Chondrocyte (in vitro differentiated cells): ENCODE results near the gene NPRL2. TPM values are rescaled to one million over a fixed set of nuclear protein-coding genes. Genes with fewer than 3 reads are reported as not detected.
"Not testable (repeated sequence)": the region's sequence is repeated elsewhere in the genome, so short reads cannot be mapped to it uniquely, and the experiment has no call there.

ENCODE experiments used
- DNase-seq: peaks from one replicate; pipeline ENCODE4 v3.0.0; 2021; ENCODE audit warnings: mixed read lengths, low spot score
- H3K27ac Mint-ChIP-seq: one replicate; pipeline ENCODE4 v1.8.0; 2021; ENCODE audit warnings: mild to moderate bottlenecking, moderate library complexity, mixed read lengths; ENCODE audit not compliant: unreplicated experiment
- H3K27me3 Mint-ChIP-seq: 2 replicates; pipeline ENCODE4 v1.8.0; 2021; ENCODE audit warnings: low read depth, mixed read lengths
- H3K36me3 Mint-ChIP-seq: 2 replicates; pipeline ENCODE4 v1.8.0; 2021; ENCODE audit warnings: low read depth, mixed read lengths
- H3K4me1 Mint-ChIP-seq: 2 replicates; pipeline ENCODE4 v1.8.0; 2021; ENCODE audit warnings: low read depth, mild to moderate bottlenecking, mixed read lengths
- H3K4me3 Mint-ChIP-seq: one replicate; pipeline ENCODE4 v1.8.0; 2021; ENCODE audit warnings: mild to moderate bottlenecking, moderate library complexity, mixed read lengths; ENCODE audit not compliant: unreplicated experiment
- H3K9me3 Mint-ChIP-seq: 2 replicates; pipeline ENCODE4 v1.8.0; 2021; ENCODE audit warnings: low read depth, mixed read lengths
- total RNA-seq: library from RNA; stranded (reverse); gene quantifications from 3 replicates; pipeline ENCODE4 v1.2.1, GENCODE V29; 2021
- TF ChIP-seq, protein P1 (sequence below): fragments of 200-600 bp; sonication (generic); IDR thresholded peaks from 2 replicates; pipeline ENCODE4 v1.5.0; 2021; ENCODE audit warnings: antibody characterized with exemption, mild to moderate bottlenecking, moderate library complexity

NPRL2 gene
- total RNA-seq, 1 donor from 2014 or later, result 21.7 TPM

DNA sequence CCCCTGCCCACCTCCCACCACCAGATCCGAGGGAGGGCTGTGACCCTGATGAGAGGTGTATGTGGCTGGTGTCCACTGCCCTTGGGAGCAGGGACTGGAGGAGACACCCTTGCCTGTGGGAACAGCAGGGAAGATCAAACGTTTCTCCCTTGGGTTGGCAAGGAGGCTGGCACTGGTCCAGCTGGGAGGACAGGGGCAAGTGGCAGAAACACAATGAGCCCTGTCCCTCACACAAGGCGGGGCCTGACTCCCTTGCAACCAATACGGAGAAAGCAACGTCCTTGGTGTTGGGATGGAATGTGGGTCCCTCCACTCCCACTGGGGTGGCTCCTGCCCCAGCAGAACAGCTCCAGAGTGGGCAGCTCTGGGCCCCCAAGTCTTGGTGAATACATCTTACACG, 33.3 kb downstream of the NPRL2 start:
- TF ChIP-seq, protein P1, sequence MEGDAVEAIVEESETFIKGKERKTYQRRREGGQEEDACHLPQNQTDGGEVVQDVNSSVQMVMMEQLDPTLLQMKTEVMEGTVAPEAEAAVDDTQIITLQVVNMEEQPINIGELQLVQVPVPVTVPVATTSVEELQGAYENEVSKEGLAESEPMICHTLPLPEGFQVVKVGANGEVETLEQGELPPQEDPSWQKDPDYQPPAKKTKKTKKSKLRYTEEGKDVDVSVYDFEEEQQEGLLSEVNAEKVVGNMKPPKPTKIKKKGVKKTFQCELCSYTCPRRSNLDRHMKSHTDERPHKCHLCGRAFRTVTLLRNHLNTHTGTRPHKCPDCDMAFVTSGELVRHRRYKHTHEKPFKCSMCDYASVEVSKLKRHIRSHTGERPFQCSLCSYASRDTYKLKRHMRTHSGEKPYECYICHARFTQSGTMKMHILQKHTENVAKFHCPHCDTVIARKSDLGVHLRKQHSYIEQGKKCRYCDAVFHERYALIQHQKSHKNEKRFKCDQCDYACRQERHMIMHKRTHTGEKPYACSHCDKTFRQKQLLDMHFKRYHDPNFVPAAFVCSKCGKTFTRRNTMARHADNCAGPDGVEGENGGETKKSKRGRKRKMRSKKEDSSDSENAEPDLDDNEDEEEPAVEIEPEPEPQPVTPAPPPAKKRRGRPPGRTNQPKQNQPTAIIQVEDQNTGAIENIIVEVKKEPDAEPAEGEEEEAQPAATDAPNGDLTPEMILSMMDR, result no peak
- no peaks in the 10 kb centered on the region for H3K27me3 Mint-ChIP-seq
- H3K9me3 Mint-ChIP-seq, result no peaks in the 10 kb centered on the region
- DNase-seq, result no peak
- H3K4me3 Mint-ChIP-seq, result no peak overlapping the region
- no peak overlapping the region for H3K27ac Mint-ChIP-seq
- peaks cover 39% of the 10 kb centered on the region for H3K4me1 Mint-ChIP-seq
- peaks cover 8% of the 10 kb centered on the region for H3K36me3 Mint-ChIP-seq

DNA sequence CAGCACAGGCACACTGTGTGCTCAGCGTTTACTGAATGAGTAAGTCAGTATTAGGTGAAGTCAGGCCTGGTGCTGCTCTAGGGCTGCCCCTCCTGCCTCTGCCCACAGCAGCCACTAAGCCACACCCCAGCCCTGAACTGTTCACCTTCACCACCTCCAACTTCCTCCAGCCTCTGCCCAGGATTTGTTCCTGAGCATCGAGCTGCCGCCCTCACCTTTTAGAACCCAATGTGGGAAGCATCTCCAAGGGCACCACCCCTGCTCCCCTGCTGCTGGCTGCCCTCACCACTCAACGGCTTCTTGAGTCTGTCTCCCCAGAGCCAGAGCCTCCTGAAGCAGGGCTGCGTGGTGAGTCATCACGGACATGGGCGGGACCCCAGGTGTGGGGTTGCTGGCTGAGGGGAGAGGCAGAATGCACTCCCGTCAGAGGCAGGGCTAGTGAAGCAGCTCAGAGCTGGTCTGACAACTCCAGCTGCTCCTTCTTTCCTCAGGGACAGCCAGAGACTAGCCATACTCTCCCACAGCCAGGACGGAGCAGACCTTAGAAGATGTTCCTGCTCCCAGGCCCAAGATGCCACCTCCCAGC, 33.8 kb downstream of the NPRL2 start:
- Mint-ChIP-seq H3K4me1 (peaks cover 38% of the 10 kb centered on the region), H3K4me3 (no peak overlapping the region), H3K36me3 (peaks cover 8% of the 10 kb centered on the region), H3K27ac (no peak overlapping the region), H3K27me3 (no peaks in the 10 kb centered on the region), H3K9me3 (no peaks in the 10 kb centered on the region)
- TF ChIP-seq, protein P1, result no peak
- no peak for DNase-seq

DNA sequence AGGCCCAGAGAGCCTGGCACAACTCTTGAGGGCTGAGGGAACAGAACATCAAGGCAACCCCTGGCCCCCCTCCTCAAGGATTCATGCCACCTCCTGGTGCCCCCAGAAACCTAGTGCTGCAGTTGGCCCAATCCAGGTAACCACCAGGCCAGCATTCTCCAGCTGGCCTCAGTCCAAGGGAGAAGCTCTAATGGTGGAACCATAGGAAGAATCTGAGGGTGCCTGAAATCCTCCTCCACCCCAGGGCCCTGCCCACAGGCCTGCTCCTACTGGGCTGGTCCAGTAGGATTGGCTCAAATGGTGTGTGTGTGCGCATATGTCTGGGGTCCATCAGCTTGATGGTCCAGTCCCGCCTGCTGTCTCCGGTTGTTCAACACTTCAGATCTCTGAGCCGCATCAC, 35.8 kb downstream of the NPRL2 start:
- Mint-ChIP-seq H3K9me3 (no peaks in the 10 kb centered on the region), H3K4me3 (no peak overlapping the region), H3K27me3 (no peaks in the 10 kb centered on the region), H3K4me1 (peaks cover 29% of the 10 kb centered on the region), H3K36me3 (peaks cover 8% of the 10 kb centered on the region), H3K27ac (no peak overlapping the region)
- TF ChIP-seq, protein P1, result no peak
- DNase-seq, result no peak

DNA sequence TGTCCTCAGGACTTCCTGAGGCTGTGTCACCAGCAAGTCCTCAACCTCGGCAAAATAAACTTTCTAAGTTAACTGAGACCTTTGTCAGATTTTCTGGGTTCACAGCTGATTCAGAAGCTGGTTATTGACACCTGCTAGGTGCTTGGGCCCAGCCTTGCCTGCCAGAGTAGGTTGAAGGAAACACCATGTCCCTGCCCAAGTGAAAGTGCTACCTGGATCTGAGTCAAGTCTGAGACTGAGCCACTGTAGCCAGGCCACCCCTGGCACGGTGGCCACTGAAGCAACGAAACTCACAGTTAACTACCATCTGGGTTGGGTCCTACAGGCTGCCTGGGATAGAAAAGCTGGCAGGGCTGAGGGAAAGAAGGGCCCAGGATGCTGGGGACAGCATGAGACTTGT, 36.2 kb downstream of the NPRL2 start:
- Mint-ChIP-seq H3K36me3 (peaks cover 8% of the 10 kb centered on the region), H3K4me1 (peaks cover 24% of the 10 kb centered on the region), H3K9me3 (no peaks in the 10 kb centered on the region), H3K27me3 (no peaks in the 10 kb centered on the region), H3K27ac (no peak overlapping the region), H3K4me3 (no peak overlapping the region)
- TF ChIP-seq, protein P1, result no peak
- no peak for DNase-seq

DNA sequence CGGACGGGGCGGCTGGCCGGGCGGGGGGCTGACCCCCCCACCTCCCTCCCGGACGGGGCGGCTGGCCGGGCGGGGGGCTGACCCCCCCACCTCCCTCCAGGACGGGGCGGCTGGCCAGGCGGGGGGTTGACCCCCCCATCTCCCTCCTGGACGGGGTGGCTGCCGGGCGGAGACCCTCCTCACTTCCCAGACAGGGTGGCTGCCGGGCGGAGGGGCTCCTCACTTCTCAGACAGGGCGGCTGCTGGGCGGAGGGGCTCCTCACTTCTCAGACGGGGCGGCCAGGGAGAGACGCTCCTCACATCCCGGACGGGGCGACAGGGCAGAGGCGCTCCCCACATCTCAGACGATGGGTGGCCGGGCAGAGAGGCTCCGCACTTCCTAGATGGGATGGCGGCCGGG, 38.5 kb downstream of the NPRL2 start:
- H3K4me3 Mint-ChIP-seq, H3K36me3 Mint-ChIP-seq, H3K27me3 Mint-ChIP-seq, H3K27ac Mint-ChIP-seq, H3K9me3 Mint-ChIP-seq, H3K4me1 Mint-ChIP-seq, DNase-seq: not testable (repeated sequence)

DNA sequence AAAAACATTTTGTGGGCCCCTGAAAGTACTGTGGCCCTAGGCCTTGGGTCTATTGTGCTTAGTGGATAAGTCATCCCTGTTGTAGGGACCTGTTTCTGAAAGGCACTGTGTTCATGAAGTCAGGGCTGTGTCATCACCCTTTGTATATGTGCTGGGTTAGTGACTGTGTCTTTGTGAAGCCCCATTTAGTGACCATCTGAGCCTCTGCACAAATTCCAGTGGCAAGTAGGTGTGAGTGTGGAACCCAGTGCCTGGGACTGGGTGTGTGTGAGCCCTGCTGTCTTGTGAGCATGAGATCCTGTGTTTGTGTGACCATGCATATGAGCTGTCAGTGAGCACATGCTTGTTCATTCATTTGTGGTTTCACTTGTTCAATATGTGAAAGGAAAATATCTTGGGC, 46.0 kb downstream of the NPRL2 start:
- Mint-ChIP-seq H3K27me3 (no peaks in the 10 kb centered on the region), H3K27ac (no peak overlapping the region), H3K9me3 (no peaks in the 10 kb centered on the region), H3K4me1 (peaks cover 14% of the 10 kb centered on the region), H3K36me3 (no peaks in the 10 kb centered on the region), H3K4me3 (no peak overlapping the region)
- no peak for DNase-seq
- TF ChIP-seq, protein P1, result no peak
